Ovary (tissue), 3 donors: ENCODE results near the gene PRSS21.

Source experiments
- CTCF ChIP-seq, 3 donors: fragments of 450-650 bp in 2 of 3; fragments of 200-600 bp in 1 of 3; IDR thresholded peaks; one replicate each; pipeline versions ENCODE4 v1.5.1 to v1.8.0; 2016 to 2022; ENCODE audit warnings: antibody characterized with exemption in 3 of 3, mild to moderate bottlenecking in 1 of 3
- POLR2A ChIP-seq: fragments of 450-650 bp; IDR thresholded peaks from one replicate; pipeline ENCODE4 v1.6.1; 2017; ENCODE audit warnings: antibody characterized with exemption, mild to moderate bottlenecking, moderate library complexity
- donor health status: DM: no; HTN: no; CAD: no.

- TF ChIP-seq CTCF (IDR thresholded peaks at IDR 0.05): no peak
- no peak for TF ChIP-seq POLR2A
Measured at GRCh38 chr16:2770057-2770951, 46.7 kb upstream of the PRSS21 start.
